ENCODE data around the gene KDM1B. TPM values are rescaled to one million over a fixed set of nuclear protein-coding genes. Genes with fewer than 3 reads are reported as not detected.
"Not testable (repeated sequence)": the region's sequence is repeated elsewhere in the genome, so short reads cannot be mapped to it uniquely, and the experiment has no call there.

The KDM1B gene
- polyA plus RNA-seq, 4 donors: 17.3 to 22.9 (median 19.5) TPM

- no peak for DNase-seq (ENCODE audit: low read depth in 4 of 4, low spot score in 3 of 4)
Measured at GRCh38 chr6:18186033-18186432, 30.8 kb downstream of the KDM1B start.

DNA sequence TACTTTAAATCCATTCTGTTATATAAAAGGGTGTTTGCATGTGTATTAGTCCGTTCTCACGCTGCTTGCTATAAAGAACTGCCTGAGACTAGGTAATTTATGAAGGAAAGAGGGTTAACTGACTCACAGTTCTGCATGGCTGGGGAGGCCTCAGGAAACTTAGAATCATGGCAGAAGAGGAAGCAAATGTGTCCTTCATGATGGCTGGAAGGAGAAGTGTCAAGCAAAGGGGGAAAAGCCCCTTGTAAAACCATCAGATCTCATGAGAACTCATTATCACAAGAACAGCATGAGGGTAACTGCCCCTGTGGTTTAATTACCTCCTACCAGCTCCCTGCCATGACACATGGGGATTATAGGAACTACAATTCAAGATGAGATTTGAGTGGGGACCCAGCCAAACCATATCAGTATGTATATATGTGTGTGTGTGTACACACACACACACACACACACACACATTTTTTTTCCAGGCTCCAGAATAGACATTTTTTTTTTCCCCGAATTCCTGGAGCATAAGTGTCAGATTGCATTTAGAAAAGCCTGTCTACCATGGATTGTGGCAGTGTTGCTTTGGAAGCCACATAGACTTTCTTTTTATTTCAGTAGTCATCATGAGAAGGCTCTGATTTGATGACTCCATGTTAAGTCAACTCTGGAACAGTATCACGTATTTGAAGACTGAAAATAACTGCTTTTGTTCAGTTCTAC lies 31.5 kb downstream of the KDM1B start:
- no peak for DNase-seq (ENCODE audit: low read depth in 4 of 4, low spot score in 3 of 4)

GRCh38 chr6:18187701-18188100 lies 32.5 kb downstream of the KDM1B start:
- no peak for DNase-seq (ENCODE audit: low read depth in 4 of 4, low spot score in 3 of 4)

- no peak for DNase-seq (ENCODE audit: low read depth in 4 of 4, low spot score in 3 of 4)
Measured at GRCh38 chr6:18189196-18189595, 34.0 kb downstream of the KDM1B start.

DNA sequence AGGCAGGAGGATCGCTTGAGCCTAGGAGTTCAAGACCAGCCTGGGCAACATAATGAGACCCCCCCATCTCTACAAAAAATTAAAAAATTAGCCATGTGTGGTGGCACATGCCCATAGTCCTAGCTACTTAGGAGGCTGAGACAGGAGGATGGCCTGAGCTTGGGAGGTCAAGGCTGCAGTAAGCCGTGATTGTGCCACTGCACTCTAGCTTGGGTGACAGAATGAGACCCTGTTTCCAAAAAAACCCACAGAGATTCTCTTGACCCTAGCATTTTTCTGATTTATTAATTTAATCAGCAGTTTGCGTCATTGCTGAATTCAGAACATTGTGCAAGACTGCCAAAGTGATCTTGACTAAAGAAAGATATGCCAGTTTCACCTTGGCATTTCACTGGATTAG lies 36.8 kb downstream of the KDM1B start:
- DNase-seq (ENCODE audit: low read depth in 4 of 4, low spot score in 3 of 4): no peak

DNA sequence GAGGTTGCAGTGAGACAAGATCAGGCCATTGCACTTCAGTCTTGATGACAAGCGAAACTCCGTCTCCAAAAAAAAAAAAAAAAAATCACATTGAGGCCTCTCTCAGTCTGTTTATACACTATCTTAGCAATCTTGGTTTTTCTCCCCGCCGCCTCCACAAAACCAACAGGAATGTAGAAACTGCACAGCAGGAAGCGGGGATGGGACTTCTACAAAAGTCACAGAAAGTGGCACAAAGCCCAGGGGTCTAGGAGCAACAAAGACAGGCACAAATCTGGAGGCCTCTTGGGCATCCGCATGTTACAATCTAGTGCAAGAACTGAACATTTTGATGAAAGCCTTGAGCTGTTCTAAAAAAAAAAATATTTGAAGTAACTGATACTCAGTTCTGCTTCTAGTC lies 48.6 kb downstream of the KDM1B start:
- DNase-seq (ENCODE audit: low read depth in 4 of 4, low spot score in 3 of 4): no peak

DNA sequence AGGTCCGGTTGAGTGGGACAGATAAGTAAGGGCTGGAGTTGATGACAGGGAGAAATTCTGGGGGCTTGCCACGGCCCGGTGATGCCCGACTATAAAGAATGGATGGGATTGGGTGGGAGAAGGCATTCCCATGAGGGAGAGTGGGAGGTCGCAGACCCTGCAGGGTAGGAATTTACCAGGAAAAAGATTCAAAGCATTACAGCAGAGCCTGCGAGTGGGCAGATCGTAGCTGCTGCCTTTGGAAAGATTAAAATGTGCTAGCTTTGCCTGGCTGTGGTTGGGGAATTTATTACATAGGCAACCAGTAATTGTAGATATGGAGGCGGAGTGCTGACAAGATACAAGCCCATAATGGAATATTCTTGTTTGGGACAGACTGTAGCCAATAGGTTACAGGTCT lies 49.5 kb downstream of the KDM1B start:
- DNase-seq (ENCODE audit: low read depth in 4 of 4, low spot score in 3 of 4): no peak

- DNase-seq (ENCODE audit: low read depth in 4 of 4, low spot score in 3 of 4): no peak
Measured at GRCh38 chr6:18206591-18206990, 51.4 kb downstream of the KDM1B start.

DNA sequence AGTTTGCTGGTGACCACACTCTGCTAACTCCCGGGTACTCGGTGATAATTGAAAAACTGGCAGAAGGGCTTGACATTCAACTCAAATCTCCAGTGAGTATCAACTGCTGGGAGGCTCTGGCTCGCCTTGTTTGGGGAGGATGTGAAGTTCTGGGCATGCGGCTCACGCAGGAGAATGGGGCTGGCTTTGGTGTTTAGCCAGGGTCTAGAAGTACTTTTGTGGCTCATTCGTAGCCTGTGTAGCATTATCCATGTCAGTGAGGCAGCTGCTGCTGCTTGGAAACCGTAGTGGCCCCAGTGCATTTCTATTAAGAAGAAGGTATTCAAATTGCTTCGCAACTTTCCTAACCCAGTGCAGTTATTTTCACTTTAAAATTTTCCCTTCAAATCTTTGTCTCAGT lies 52.2 kb downstream of the KDM1B start:
- DNase-seq (ENCODE audit: low read depth in 4 of 4, low spot score in 3 of 4): no peak

DNA sequence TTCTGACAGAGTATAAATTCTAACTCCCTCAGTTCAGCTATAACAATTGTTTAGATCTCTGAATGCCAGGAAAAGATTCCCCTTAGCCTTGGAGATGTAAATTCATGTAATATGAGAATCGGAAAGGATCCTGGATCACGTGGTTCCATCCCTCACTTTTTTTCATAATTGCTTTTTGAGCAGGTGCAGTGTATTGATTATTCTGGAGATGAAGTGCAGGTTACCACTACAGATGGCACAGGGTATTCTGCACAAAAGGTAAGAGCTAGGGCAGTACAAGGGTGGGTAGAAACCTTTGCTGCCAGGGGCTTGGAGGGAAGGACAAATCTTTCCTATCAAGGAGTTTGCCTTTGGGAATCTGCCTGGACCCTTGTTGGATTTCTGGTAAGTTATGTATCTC lies 52.7 kb downstream of the KDM1B start:
- DNase-seq (ENCODE audit: low read depth in 4 of 4, low spot score in 3 of 4): no peak

DNA sequence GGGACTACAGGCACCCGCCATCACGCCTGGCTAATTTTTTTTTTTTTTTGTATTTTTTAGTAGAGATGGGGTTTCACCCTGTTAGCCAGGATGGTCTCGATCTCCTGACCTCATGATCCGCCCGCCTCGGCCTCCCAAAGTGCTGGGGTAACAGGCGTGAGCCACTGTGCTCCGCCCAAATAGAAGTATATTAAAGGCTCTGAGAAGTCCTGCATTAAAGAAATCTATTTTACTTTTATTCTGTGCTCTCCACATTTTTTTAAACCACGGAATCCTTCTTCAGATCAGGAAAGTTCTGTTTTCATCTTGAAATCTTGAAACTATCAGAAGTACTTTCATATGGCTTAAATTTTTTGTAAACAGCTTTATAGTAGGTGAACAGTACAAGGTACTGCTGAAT lies 53.6 kb downstream of the KDM1B start:
- DNase-seq (ENCODE audit: low read depth in 4 of 4, low spot score in 3 of 4): not testable (repeated sequence)

DNA sequence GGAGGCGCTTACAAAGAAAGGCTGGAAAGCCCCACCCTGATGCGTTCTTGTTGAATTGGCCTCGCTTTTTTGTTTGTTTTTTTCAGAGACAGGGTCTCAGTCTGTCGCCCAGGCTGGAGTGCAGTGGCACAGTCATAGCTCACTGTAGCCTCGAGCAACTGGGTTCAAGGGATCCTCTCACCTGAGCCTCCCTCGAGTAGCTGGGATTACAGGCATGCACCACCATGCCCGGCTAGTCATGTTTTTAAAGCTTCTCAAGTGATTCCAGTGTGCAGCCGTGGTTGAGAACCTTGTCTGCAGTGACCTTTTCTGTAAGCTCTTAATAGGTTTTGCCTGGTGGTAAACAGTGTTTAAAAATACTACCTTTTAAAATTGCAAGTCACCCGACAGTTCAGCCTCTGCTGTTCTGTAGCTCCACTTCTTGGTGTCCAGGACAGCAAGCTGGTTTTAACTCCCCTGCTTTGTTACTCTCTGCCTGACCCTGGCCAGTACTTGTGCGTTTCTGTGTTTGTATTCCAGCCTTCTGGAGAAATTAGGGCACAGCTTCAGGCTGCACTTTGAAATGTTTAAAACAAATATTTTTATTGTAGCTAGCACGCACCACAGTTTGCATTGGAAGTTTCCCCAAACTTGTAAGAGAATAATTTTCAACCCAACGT lies 54.4 kb downstream of the KDM1B start:
- no peak for DNase-seq (ENCODE audit: low read depth in 4 of 4, low spot score in 3 of 4)

DNA sequence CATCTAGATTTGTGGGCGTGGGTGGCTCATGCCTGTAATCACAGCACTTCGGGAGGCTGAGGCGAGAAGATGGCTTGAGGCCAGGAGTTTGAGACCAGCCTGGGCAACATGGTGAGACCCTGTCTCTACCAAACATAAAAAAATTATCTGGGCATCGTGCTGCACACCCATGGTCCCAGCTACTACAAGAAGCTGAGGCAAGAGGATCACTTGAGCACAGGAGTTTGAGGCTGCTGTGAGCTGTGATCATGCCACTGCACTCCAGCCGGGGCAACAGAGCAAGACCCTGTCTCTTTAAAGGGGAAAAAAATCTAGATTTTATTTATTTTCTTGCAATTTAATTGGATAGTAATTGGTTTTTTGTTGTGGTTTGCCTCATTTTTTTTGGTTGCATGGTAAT lies 55.5 kb downstream of the KDM1B start:
- DNase-seq (ENCODE audit: low read depth in 4 of 4, low spot score in 3 of 4): no peak

DNA sequence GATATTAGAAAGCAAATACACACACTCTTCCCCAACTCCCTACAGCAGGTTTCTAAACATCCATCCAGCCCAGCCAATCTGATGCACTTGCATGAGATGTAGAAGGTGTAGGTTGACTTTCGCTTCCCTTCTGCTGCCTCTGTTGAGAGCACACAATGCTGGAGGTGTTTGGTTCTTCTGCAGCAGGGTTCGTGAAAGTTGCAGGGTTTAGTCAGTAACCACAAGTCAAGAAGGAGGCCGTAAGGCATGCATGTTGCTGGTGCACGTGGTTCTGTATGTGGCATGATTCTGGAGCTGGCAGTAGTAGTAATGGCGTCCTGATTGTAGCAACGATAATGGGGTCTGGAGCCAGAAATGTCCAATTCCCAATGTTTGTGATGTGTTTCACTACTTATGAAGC lies 56.1 kb downstream of the KDM1B start:
- DNase-seq (ENCODE audit: low read depth in 4 of 4, low spot score in 3 of 4): no peak

DNA sequence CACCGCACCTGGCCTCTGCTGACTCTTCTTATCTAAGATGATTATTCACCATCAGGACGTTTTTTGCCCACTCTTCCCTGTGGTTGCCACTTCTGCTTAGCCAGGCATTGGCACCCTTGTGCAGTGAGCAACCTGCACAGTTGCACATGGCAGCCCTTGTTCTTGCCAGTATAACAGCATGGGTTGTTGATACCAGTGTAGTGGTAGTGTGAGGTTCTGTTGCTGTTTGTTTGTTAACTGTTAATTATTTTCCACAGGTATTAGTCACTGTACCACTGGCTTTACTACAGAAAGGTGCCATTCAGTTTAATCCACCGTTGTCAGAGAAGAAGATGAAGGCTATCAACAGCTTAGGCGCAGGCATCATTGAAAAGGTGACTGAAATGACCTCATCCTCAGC lies 57.0 kb downstream of the KDM1B start:
- DNase-seq (ENCODE audit: low read depth in 4 of 4, low spot score in 3 of 4): no peak

GRCh38 chr6:18213439-18213838 lies 58.2 kb downstream of the KDM1B start:
- no peak for DNase-seq (ENCODE audit: low read depth in 4 of 4, low spot score in 3 of 4)

DNA sequence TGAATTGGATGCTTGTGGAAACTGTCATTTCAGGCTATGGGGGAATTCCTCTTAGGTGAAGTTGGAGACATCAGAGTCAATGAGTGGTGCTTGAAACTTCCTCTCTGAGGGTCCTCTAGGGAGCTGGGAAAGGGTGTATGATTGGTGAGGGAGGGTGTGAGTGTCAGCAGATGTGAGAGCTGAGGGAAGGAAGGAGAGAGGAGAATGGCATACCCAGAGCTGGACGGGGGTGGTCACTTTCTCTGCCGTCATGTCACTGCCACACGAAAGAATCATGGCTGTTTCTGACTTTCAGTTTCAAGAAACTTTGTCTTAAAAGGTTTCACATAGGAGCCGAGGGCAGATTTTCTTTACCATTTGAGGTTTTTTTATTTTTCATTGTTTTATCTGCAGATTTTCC lies 58.8 kb downstream of the KDM1B start:
- no peak for DNase-seq (ENCODE audit: low read depth in 4 of 4, low spot score in 3 of 4)

DNA sequence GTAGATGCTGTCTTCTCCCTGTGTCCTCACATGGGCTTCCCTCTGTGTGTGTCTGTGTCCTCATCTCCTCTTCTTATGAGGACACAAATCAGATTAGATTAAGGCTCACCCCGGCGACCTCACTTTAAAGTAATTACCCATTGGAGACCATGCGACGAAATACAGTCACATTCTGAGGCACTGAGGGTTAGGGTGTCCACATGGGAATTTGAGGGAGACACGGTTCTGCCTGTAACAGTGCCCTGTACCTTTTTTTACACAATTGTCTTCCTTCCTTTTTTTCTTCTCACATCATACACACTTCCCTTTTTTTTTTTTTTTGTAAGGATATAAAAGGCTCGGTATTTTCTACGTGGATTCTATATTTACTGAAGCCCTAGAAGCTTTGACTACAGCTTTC lies 60.2 kb downstream of the KDM1B start:
- DNase-seq (ENCODE audit: low read depth in 4 of 4, low spot score in 3 of 4): no peak

GRCh38 chr6:18216411-18216810 lies 61.2 kb downstream of the KDM1B start:
- DNase-seq (ENCODE audit: low read depth in 4 of 4, low spot score in 3 of 4): no peak

GRCh38 chr6:18218233-18218632 lies 63.0 kb downstream of the KDM1B start:
- DNase-seq (ENCODE audit: low read depth in 4 of 4, low spot score in 3 of 4): no peak

DNA sequence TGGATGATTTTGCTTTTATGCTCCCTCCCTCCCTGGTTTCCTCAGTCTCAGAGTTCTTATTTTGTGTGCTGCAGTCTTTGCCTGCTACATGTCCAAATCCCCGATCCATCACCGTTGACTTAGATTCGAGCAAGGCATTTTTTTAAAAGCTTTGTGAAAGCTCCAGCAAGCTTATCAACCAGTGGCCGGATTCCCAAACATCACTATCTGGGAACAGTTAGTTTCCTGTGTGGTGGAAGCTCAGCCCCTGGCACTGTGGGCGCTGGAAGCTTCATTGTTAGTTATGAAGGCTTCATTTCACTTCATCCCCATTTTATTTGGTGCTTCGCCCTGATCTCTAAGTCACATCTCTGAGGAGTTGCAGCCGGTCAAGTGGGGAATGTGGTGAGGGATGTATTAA lies 64.4 kb downstream of the KDM1B start:
- no peak for DNase-seq (ENCODE audit: low read depth in 4 of 4, low spot score in 3 of 4)

GRCh38 chr6:18221288-18221615 lies 66.0 kb downstream of the KDM1B start:
- no peak for DNase-seq (ENCODE audit: low read depth in 4 of 4, low spot score in 3 of 4)
